Naive thymus-derived CD8-positive, alpha-beta T cell (primary cell): Measurements from ENCODE around the gene ATRIP. TPM values are rescaled to one million over a fixed set of nuclear protein-coding genes. Genes with fewer than 3 reads are reported as not detected.
"Not testable (repeated sequence)": the region's sequence is repeated elsewhere in the genome, so short reads cannot be mapped to it uniquely, and the experiment has no call there.

ENCODE experiments used
- ATAC-seq, 2 donors: fragments of 150-1000 bp; cut with Tn5 transposase in 1 of 2; sonication (Bioruptor Pico), chemical (Tn5 transposase) in 1 of 2; 1 replicate in 1 of 2; 2 replicates in 1 of 2; pipeline ENCODE4 v1.10.0; 2021; ENCODE audit warnings: mild to moderate bottlenecking in 2 of 2, moderate library complexity in 2 of 2
- POLR2A ChIA-PET: fragments of 350-600 bp; sonication (Branson Sonifier 250); formaldehyde crosslinking; loops from one replicate; lab custom pipeline; 2021; ENCODE audit warnings: antibody characterized with exemption; lab: Charles Lee
- DNase-seq, 10 donors: peaks; one replicate each; pipeline versions ENCODE4 v3.0.0 to v3.0.0-alpha.2; 2020 to 2022
- H3K27ac Mint-ChIP-seq, 10 donors: one replicate each; pipeline ENCODE4 v1.8.0; 2020 to 2022; ENCODE audit warnings: mild to moderate bottlenecking in 10 of 10, mixed read lengths in 10 of 10, moderate library complexity in 4 of 10, inconsistent platforms in 1 of 10
- H3K27me3 Mint-ChIP-seq, 5 donors: one replicate each; pipeline ENCODE4 v1.8.0; 2021 to 2022; ENCODE audit warnings: mixed read lengths in 5 of 5
- H3K36me3 Mint-ChIP-seq, 3 donors: one replicate each; pipeline ENCODE4 v1.8.0; 2020 to 2022; ENCODE audit warnings: mixed read lengths in 3 of 3, mild to moderate bottlenecking in 2 of 3, inconsistent platforms in 1 of 3
- H3K4me1 Mint-ChIP-seq, 4 donors: one replicate each; pipeline ENCODE4 v1.8.0; 2021 to 2022; ENCODE audit warnings: mixed read lengths in 4 of 4
- H3K4me3 Mint-ChIP-seq, 10 donors: one replicate each; pipeline ENCODE4 v1.8.0; 2020 to 2022; ENCODE audit warnings: mild to moderate bottlenecking in 10 of 10, mixed read lengths in 10 of 10, moderate library complexity in 6 of 10, inconsistent platforms in 1 of 10
- H3K9me3 Mint-ChIP-seq, 9 donors: one replicate each; pipeline ENCODE4 v1.8.0; 2020 to 2022; ENCODE audit warnings: mixed read lengths in 9 of 9, mild to moderate bottlenecking in 3 of 9, inconsistent platforms in 1 of 9, moderate library complexity in 1 of 9
- polyA plus RNA-seq, 3 donors: library from polyadenylated mRNA; unstranded; fragments of 300-500 nt; fragmentation: Illumina TruSeq; gene quantifications; one replicate each; pipeline ENCODE4 v1.2.3, GENCODE V29; 2021
- total RNA-seq, 8 experiments: library from RNA in 2 of 8; stranded (reverse) in 2 of 8; gene quantifications; one replicate each; pipeline ENCODE4 v1.2.3 and lab custom pipeline; 2021 to 2026

ATRIP gene
- total RNA-seq: 10 to 100 TPM; 13.2 to 13.5 TPM
- polyA plus RNA-seq: 10 to 100 TPM in 2 of 3 donors, 1 to 10 TPM in 1; 8.9 to 17.5 (median 13.1) TPM
- total RNA-seq (lab: John Stamatoyannopoulos, UW): 14.8 to 32.7 (median 23.0) reads per million in 6 experiments

- no peaks in the 10 kb centered on the region for H3K27me3 Mint-ChIP-seq
- H3K27ac Mint-ChIP-seq: peak within 1 kb of the TSS; percentile 83 to 98 (median 95)
- ATAC-seq (peak; percentile 95 to 98), DNase-seq (peak; percentile 78 to 91 (median 82))
- H3K36me3 Mint-ChIP-seq: peaks cover 0 to 32% (median 5%) of the 10 kb centered on the region in 3 donors
- H3K4me3 Mint-ChIP-seq: peak within 1 kb of the TSS; percentile 86 to 98 (median 92)
- H3K4me1 Mint-ChIP-seq: peaks cover 20 to 50% (median 42%) of the 10 kb centered on the region in 4 donors
- POLR2A ChIA-PET: interaction anchor here (0.8 to 3.7 kb wide), 17 partner anchors 10 to 205 kb away, joined by 3 to 28 read pairs (median 7); partner anchors contain the start of gene ZNF589
- no peaks in the 10 kb centered on the region for H3K9me3 Mint-ChIP-seq
Observed at GRCh38 chr3:48446425-48447193, at the start of gene ATRIP. Gene ATRIP, plus strand, starts transcription at chr3:48446737. Its CDS starts 109 bp downstream, at chr3:48446846.

- H3K27me3 Mint-ChIP-seq: peaks cover 7 to 11% (median 8%) of the 10 kb centered on the region in 5 donors
- H3K27ac Mint-ChIP-seq: peak overlapping the region in 1 of 10 donors; percentile 48
- ATAC-seq (no peak), DNase-seq (no peak)
- POLR2A ChIA-PET: interaction anchor here (0.6 to 1.5 kb wide), 2 partner anchors 151 to 211 kb away, joined by 3 read pairs; partner anchors contain the start of gene UQCRC1
- H3K36me3 Mint-ChIP-seq: no peaks in the 10 kb centered on the region
- no peak overlapping the region for H3K4me3 Mint-ChIP-seq
- no peaks in the 10 kb centered on the region for H3K9me3 Mint-ChIP-seq
- no peaks in the 10 kb centered on the region for H3K4me1 Mint-ChIP-seq
Observed at GRCh38 chr3:48397767-48398681, 48.5 kb upstream of the ATRIP start.

GRCh38 chr3:48398701-48399386 lies 47.7 kb upstream of the ATRIP start:
- ATAC-seq (no peak), DNase-seq (peak in 1 of 10 donors; percentile 37)
- no peak overlapping the region for H3K4me3 Mint-ChIP-seq
- H3K4me1 Mint-ChIP-seq: no peaks in the 10 kb centered on the region
- peaks cover 5 to 11% (median 6%) of the 10 kb centered on the region in 5 donors for H3K27me3 Mint-ChIP-seq
- H3K27ac Mint-ChIP-seq: no peak overlapping the region
- no peaks in the 10 kb centered on the region for H3K9me3 Mint-ChIP-seq
- POLR2A ChIA-PET: interaction anchor here (0.6 to 1.5 kb wide), 2 partner anchors 150 to 210 kb away, joined by 3 read pairs; partner anchors contain the start of gene UQCRC1
- no peaks in the 10 kb centered on the region for H3K36me3 Mint-ChIP-seq

GRCh38 chr3:48399387-48400172 lies 47.0 kb upstream of the ATRIP start:
- POLR2A ChIA-PET: interaction anchor here (1.0 to 1.5 kb wide), 2 partner anchors 111 to 149 kb away, joined by 3 to 4 read pairs; no protein-coding TSS in a partner anchor
- H3K9me3 Mint-ChIP-seq: no peaks in the 10 kb centered on the region
- no peaks in the 10 kb centered on the region for H3K36me3 Mint-ChIP-seq
- no peaks in the 10 kb centered on the region for H3K4me1 Mint-ChIP-seq
- H3K27ac Mint-ChIP-seq: peak overlapping the region in 1 of 10 donors; percentile 66
- no peak overlapping the region for H3K4me3 Mint-ChIP-seq
- DNase-seq: peak in 2 of 10 donors; percentile 15 to 38
- H3K27me3 Mint-ChIP-seq: peaks cover 5 to 11% (median 6%) of the 10 kb centered on the region in 5 donors
- ATAC-seq: no peak

GRCh38 chr3:48400824-48401433 lies 45.6 kb upstream of the ATRIP start:
- Mint-ChIP-seq H3K4me3 (no peak overlapping the region), H3K27me3 (peaks cover under 1 to 8% (median 4%) of the 10 kb centered on the region in 5 donors), H3K36me3 (no peaks in the 10 kb centered on the region), H3K4me1 (no peaks in the 10 kb centered on the region), H3K27ac (no peak overlapping the region), H3K9me3 (no peaks in the 10 kb centered on the region)
- ATAC-seq (peak; percentile 83 to 94), DNase-seq (peak; percentile 33 to 84 (median 67))
- POLR2A ChIA-PET: interaction anchor here (1.0 to 1.4 kb wide), 8 partner anchors 35 to 160 kb away, joined by 3 to 7 read pairs (median 4); partner anchors contain the start of genes CCDC51, NME6 and TMA7

GRCh38 chr3:48401434-48401901 lies 45.1 kb upstream of the ATRIP start:
- H3K4me1 Mint-ChIP-seq, H3K27ac Mint-ChIP-seq, ATAC-seq, H3K36me3 Mint-ChIP-seq, H3K9me3 Mint-ChIP-seq, H3K4me3 Mint-ChIP-seq, H3K27me3 Mint-ChIP-seq: not testable (repeated sequence)
- DNase-seq: peak in 1 of 10 donors; percentile 35
- POLR2A ChIA-PET: interaction anchor here (1.0 to 1.4 kb wide), 7 partner anchors 34 to 159 kb away, joined by 3 to 7 read pairs (median 4); partner anchors contain the start of genes CCDC51, NME6 and TMA7

- Mint-ChIP-seq H3K4me3 (no peak overlapping the region), H3K27ac (no peak overlapping the region), H3K36me3 (no peaks in the 10 kb centered on the region), H3K9me3 (no peaks in the 10 kb centered on the region), H3K4me1 (no peaks in the 10 kb centered on the region), H3K27me3 (peaks cover 0 to 8% (median 4%) of the 10 kb centered on the region in 5 donors)
- DNase-seq (peak in 1 of 10 donors; percentile 51), ATAC-seq (no peak)
- POLR2A ChIA-PET: interaction anchor here (1.0 kb wide), 1 partner anchor 159 kb away, joined by 7 read pairs; no protein-coding TSS in a partner anchor
Observed at GRCh38 chr3:48402281-48402732, 44.2 kb upstream of the ATRIP start.

GRCh38 chr3:48402907-48403306 lies 43.6 kb upstream of the ATRIP start:
- Mint-ChIP-seq H3K27ac (peak overlapping the region in 1 of 10 donors; percentile 32), H3K27me3 (peaks cover 0 to 8% (median 3%) of the 10 kb centered on the region in 5 donors), H3K36me3 (no peaks in the 10 kb centered on the region), H3K4me1 (no peaks in the 10 kb centered on the region), H3K4me3 (no peak overlapping the region), H3K9me3 (no peaks in the 10 kb centered on the region)
- peak in 1 of 10 donors; percentile 45 for DNase-seq
- no peak for ATAC-seq
- POLR2A ChIA-PET: no interaction called here

GRCh38 chr3:48403533-48404439 lies 42.8 kb upstream of the ATRIP start:
- Mint-ChIP-seq H3K27me3 (peaks cover 0 to 8% (median 3%) of the 10 kb centered on the region in 5 donors), H3K9me3 (no peaks in the 10 kb centered on the region), H3K4me1 (peaks cover 0 to 2% (median 0%) of the 10 kb centered on the region in 4 donors), H3K36me3 (no peaks in the 10 kb centered on the region), H3K27ac (peak overlapping the region in 1 of 10 donors; percentile 32), H3K4me3 (no peak overlapping the region)
- DNase-seq (peak in 2 of 10 donors; percentile 14 to 37), ATAC-seq (no peak)
- POLR2A ChIA-PET: no interaction called here
